ENCODE results near the gene JAK1. TPM values are rescaled to one million over a fixed set of nuclear protein-coding genes. Genes with fewer than 3 reads are reported as not detected.

The JAK1 gene
- total and polyA plus RNA-seq, 2 experiments from 2014 or later: 90.8 to 124 TPM

DNA sequence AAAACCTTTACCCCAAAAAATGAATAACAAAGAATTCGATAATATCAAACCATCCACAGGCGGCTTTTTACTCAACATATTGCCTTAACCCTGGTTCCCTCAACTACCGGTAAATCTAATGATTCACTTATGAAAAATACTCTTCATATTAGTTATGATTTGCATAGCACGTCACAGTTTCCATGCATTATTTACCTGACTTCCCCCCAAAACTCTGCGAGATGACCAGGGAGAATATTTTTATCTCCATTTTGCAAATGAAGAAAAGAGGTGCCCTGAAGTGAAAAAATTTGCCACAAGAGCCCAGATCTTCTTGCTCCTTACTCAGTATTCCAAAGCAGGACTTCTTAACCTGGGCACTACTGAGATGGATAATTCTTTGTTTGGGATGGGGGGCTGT, 2.9 kb downstream of the JAK1 start:
- Histone ChIP-seq H3K4me2 (ENCODE audit: unreplicated experiment) (no peak overlapping the region), H3K79me2 (ENCODE audit: insufficient read depth) (peaks cover 77% of the 10 kb centered on the region), H3K9me2 (ENCODE audit: insufficient read depth) (no peaks in the 10 kb centered on the region), H3K4me3 (no peak overlapping the region), H3K36me3 (ENCODE audit: low read depth) (no peaks in the 10 kb centered on the region), H3K9me3 (ENCODE audit: low read depth) (no peaks in the 10 kb centered on the region), H4K20me1 (ENCODE audit: insufficient read depth) (peaks cover 19% of the 10 kb centered on the region), H3K27me3 (replicated peaks; ENCODE audit: insufficient read depth) (no peaks in the 10 kb centered on the region), H2AFZ (no peak overlapping the region), H3K27ac (no peak overlapping the region), H3F3A (ENCODE audit: insufficient read depth) (no peaks in the 10 kb centered on the region; the same call in 1 of the 2 replicates), H3K9ac (no peak overlapping the region), H3K4me1 (ENCODE audit: insufficient read depth) (peaks cover 8% of the 10 kb centered on the region)
- no peak for DNase-seq
- no peak for TF ChIP-seq EZH2phosphoT487 (IDR thresholded peaks at IDR 0.05; ENCODE audit: insufficient read depth, low read depth)
- no peak for TF ChIP-seq EZH2 (IDR thresholded peaks at IDR 0.05; ENCODE audit: insufficient read depth, poor library complexity, severe bottlenecking)
- 97% methylated on average over 5 of the region's 5 CpGs for WGBS, 2 experiments (ENCODE audit: low coverage in 1 of 2, low lambda C conversion rate in 2 of 2, missing lambda C conversion rate in 2 of 2)
- in situ Hi-C loops (cut with MboI): no loop called here

DNA sequence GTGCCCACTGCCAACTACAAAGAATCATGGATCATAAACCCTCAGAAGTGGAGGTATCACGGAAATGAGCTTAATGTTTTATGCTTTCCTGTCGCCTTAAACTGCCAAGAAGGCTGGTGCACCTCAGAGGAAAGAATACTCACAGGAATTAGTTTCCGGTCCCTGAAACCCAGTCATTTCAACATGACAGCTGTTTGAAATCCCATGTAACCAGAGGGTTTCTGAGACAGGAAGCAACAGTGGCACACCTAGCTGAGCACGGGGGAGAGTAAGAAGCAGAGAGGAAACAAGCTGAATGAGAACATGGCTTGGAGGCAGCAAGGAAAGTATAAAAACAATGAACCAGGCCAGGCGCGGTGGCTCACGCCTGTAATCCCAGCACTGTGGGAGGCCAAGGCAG, 3.9 kb downstream of the JAK1 start:
- Histone ChIP-seq H3K9me3 (ENCODE audit: low read depth) (no peaks in the 10 kb centered on the region), H3K27ac (no peak overlapping the region), H2AFZ (no peak overlapping the region), H3K4me2 (ENCODE audit: unreplicated experiment) (no peak overlapping the region), H3K36me3 (ENCODE audit: low read depth) (no peaks in the 10 kb centered on the region), H3K4me1 (ENCODE audit: insufficient read depth) (peaks cover 8% of the 10 kb centered on the region), H3K9me2 (ENCODE audit: insufficient read depth) (no peaks in the 10 kb centered on the region), H3K79me2 (ENCODE audit: insufficient read depth) (peaks cover 87% of the 10 kb centered on the region), H4K20me1 (ENCODE audit: insufficient read depth) (peaks cover 19% of the 10 kb centered on the region), H3K4me3 (no peak overlapping the region), H3F3A (ENCODE audit: insufficient read depth) (no peaks in the 10 kb centered on the region; the same call in 1 of the 2 replicates), H3K9ac (no peak overlapping the region), H3K27me3 (replicated peaks; ENCODE audit: insufficient read depth) (no peaks in the 10 kb centered on the region)
- 83 to 86% methylated on average over 7 of the region's 7 CpGs for WGBS, 2 experiments (ENCODE audit: low coverage in 1 of 2, low lambda C conversion rate in 2 of 2, missing lambda C conversion rate in 2 of 2)
- in situ Hi-C loops (cut with MboI): no loop called here
- TF ChIP-seq EZH2 (IDR thresholded peaks at IDR 0.05; ENCODE audit: insufficient read depth, poor library complexity, severe bottlenecking): no peak
- TF ChIP-seq EZH2phosphoT487 (IDR thresholded peaks at IDR 0.05; ENCODE audit: insufficient read depth, low read depth): no peak
- DNase-seq: no peak

- H3F3A ChIP-seq (ENCODE audit: insufficient read depth): no peaks in the 10 kb centered on the region; the same call in 1 of the 2 replicates
- H3K4me2 ChIP-seq (ENCODE audit: unreplicated experiment): no peak overlapping the region
- no peaks in the 10 kb centered on the region for H3K27me3 ChIP-seq (replicated peaks; ENCODE audit: insufficient read depth)
- H2AFZ ChIP-seq: no peak overlapping the region
- H3K9ac ChIP-seq: no peak overlapping the region
- peaks cover 19% of the 10 kb centered on the region for H4K20me1 ChIP-seq (ENCODE audit: insufficient read depth)
- H3K4me1 ChIP-seq (ENCODE audit: insufficient read depth): peaks cover 12% of the 10 kb centered on the region
- no peak overlapping the region for H3K27ac ChIP-seq
- H3K4me3 ChIP-seq: no peak overlapping the region
- peaks cover 93% of the 10 kb centered on the region for H3K79me2 ChIP-seq (ENCODE audit: insufficient read depth)
- no peaks in the 10 kb centered on the region for H3K36me3 ChIP-seq (ENCODE audit: low read depth)
- no peaks in the 10 kb centered on the region for H3K9me3 ChIP-seq (ENCODE audit: low read depth)
- TF ChIP-seq EZH2 (IDR thresholded peaks at IDR 0.05; ENCODE audit: insufficient read depth, poor library complexity, severe bottlenecking) (no peak), EZH2phosphoT487 (IDR thresholded peaks at IDR 0.05; ENCODE audit: insufficient read depth, low read depth) (no peak)
- 96 to 97% methylated on average over 1 of the region's 1 CpG for WGBS, 2 experiments (ENCODE audit: low coverage in 1 of 2, low lambda C conversion rate in 2 of 2, missing lambda C conversion rate in 2 of 2)
- H3K9me2 ChIP-seq (ENCODE audit: insufficient read depth): no peaks in the 10 kb centered on the region
- in situ Hi-C loops (cut with MboI): no loop called here
- no peak for DNase-seq
Observed at GRCh38 chr1:64961923-64962322, 4.4 kb downstream of the JAK1 start.

DNA sequence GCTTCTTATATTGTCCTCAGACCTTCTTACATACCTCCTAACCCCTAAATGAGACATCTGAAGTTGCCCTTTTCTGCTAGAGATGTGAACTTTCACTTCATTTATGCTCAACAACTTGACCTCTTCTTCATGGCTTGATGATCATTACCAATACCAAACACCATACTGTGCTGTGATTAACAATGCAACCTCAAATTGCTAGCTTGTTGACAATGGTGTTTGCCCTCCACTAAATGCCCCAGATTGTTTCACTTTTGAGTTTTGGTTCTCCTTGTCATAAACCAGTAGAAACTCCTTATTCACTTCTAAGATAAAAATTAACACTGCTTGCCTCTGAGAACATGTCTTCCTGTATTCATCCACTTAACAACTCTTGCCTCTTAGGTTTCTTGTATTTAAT, 5.6 kb downstream of the JAK1 start:
- no peak overlapping the region for H3K4me3 ChIP-seq
- H3K36me3 ChIP-seq (ENCODE audit: low read depth): no peaks in the 10 kb centered on the region
- H3K79me2 ChIP-seq (ENCODE audit: insufficient read depth): peaks cover 100% of the 10 kb centered on the region
- in situ Hi-C loops (cut with MboI): no loop called here
- no peak overlapping the region for H3K4me2 ChIP-seq (ENCODE audit: unreplicated experiment)
- TF ChIP-seq EZH2 (IDR thresholded peaks at IDR 0.05; ENCODE audit: insufficient read depth, poor library complexity, severe bottlenecking) (no peak), EZH2phosphoT487 (IDR thresholded peaks at IDR 0.05; ENCODE audit: insufficient read depth, low read depth) (no peak)
- H3F3A ChIP-seq (ENCODE audit: insufficient read depth): 0 out of 2 replicates have a peak, but pooled peaks cover 5% of the 10 kb centered on the region
- peaks cover 23% of the 10 kb centered on the region for H3K4me1 ChIP-seq (ENCODE audit: insufficient read depth)
- H4K20me1 ChIP-seq (ENCODE audit: insufficient read depth): peaks cover 19% of the 10 kb centered on the region
- no peaks in the 10 kb centered on the region for H3K9me3 ChIP-seq (ENCODE audit: low read depth)
- H2AFZ ChIP-seq: no peak overlapping the region
- no peaks in the 10 kb centered on the region for H3K27me3 ChIP-seq (replicated peaks; ENCODE audit: insufficient read depth)
- H3K9ac ChIP-seq: no peak overlapping the region
- H3K27ac ChIP-seq: no peak overlapping the region
- DNase-seq: no peak
- no peaks in the 10 kb centered on the region for H3K9me2 ChIP-seq (ENCODE audit: insufficient read depth)

GRCh38 chr1:64959986-64960385, 6.4 kb downstream of the JAK1 start:
- Histone ChIP-seq H3K4me2 (ENCODE audit: unreplicated experiment) (no peak overlapping the region), H4K20me1 (ENCODE audit: insufficient read depth) (peaks cover 19% of the 10 kb centered on the region), H3F3A (ENCODE audit: insufficient read depth) (0 out of 2 replicates have a peak, but pooled peaks cover 5% of the 10 kb centered on the region), H3K4me3 (no peak overlapping the region), H3K9me2 (ENCODE audit: insufficient read depth) (no peaks in the 10 kb centered on the region), H3K36me3 (ENCODE audit: low read depth) (no peaks in the 10 kb centered on the region), H3K27ac (no peak overlapping the region), H3K4me1 (ENCODE audit: insufficient read depth) (peaks cover 23% of the 10 kb centered on the region), H2AFZ (no peak overlapping the region), H3K9me3 (ENCODE audit: low read depth) (no peaks in the 10 kb centered on the region), H3K79me2 (ENCODE audit: insufficient read depth) (peaks cover 100% of the 10 kb centered on the region), H3K27me3 (replicated peaks; ENCODE audit: insufficient read depth) (no peaks in the 10 kb centered on the region), H3K9ac (no peak overlapping the region)
- TF ChIP-seq EZH2 (IDR thresholded peaks at IDR 0.05; ENCODE audit: insufficient read depth, poor library complexity, severe bottlenecking) (no peak), EZH2phosphoT487 (IDR thresholded peaks at IDR 0.05; ENCODE audit: insufficient read depth, low read depth) (no peak)
- WGBS, 2 experiments (ENCODE audit: low coverage in 1 of 2, low lambda C conversion rate in 2 of 2, missing lambda C conversion rate in 2 of 2): 98 to 99% methylated on average over 6 of the region's 6 CpGs
- DNase-seq: no peak
- in situ Hi-C loops (cut with MboI): no loop called here

Data from GM23248 (cell line).